OCI-LY7 (cell line): ENCODE measurements around the gene TTBK1.

Experiments used
- CTCF ChIP-seq: fragments of 200-600 bp; sonication (generic); conservative IDR thresholded peaks from 2 replicates; pipeline ENCODE4 v1.5.1; 2014; ENCODE audit warnings: mild to moderate bottlenecking, antibody characterized with exemption, low read length, moderate library complexity, mixed read lengths
- EZH2phosphoT487 ChIP-seq: fragments of 200-600 bp; sonication (generic); IDR thresholded peaks from 2 replicates; pipeline ENCODE4 v1.6.1; 2018; ENCODE audit warnings: low read depth, borderline replicate concordance, mild to moderate bottlenecking, mixed run types, antibody characterized with exemption, low read length, moderate library complexity, mixed read lengths

DNA sequence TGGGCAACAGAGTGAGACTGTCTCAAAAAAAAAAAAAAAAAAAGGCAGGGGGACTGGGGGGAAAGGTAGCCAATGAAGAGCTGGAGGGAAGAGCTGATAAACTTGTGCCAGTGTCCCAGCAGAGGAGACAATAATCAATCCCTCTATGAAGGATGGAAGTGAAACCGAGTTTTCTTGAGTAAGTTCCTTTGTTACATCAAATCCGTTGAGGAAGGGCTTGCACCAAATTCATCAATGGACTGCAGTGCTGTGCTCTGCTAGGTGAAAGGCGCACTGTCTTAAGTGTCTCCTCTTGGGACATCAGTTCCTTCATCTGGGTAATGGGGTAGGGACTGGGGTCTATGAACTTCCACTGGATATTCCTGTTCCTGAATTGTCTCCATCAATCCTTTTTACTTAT is 68.4 kb downstream of the TTBK1 start:
- TF ChIP-seq CTCF (no peak), EZH2phosphoT487 (no peak)
